PFSK-1 (cell line): ENCODE measurements around the gene CMIP.

Source experiments
- FOXP2 ChIP-seq: optimal IDR thresholded peaks from 2 replicates; pipeline ENCODE3; 2011; ENCODE audit warnings: borderline replicate concordance, control low read depth, inconsistent platforms; ENCODE audit not compliant: insufficient read depth; ENCODE audit errors: extremely low read length, extremely low read depth
- POLR2AphosphoS5 ChIP-seq: IDR thresholded peaks from 2 replicates; pipeline ENCODE4 v1.6.1; 2012; ENCODE audit warnings: low read depth, mild to moderate bottlenecking, control low read depth, low read length, moderate library complexity
- SIN3A ChIP-seq: IDR thresholded peaks from 2 replicates; pipeline ENCODE4 v1.6.1; 2012; ENCODE audit warnings: mild to moderate bottlenecking, low read length, moderate library complexity, borderline replicate concordance; ENCODE audit not compliant: insufficient read depth
- TAF1 ChIP-seq: IDR thresholded peaks from 2 replicates; pipeline ENCODE4 v1.6.1; 2012; ENCODE audit warnings: low read length, control low read depth, borderline replicate concordance; ENCODE audit not compliant: insufficient read depth
- TF ChIP-seq, protein P1 (sequence below), 2 experiments: IDR thresholded peaks; 2 replicates each; pipeline versions ENCODE4 v1.6.1 to v1.8.0; 2011 to 2012; ENCODE audit warnings: low read depth in 2 of 2, low read length in 2 of 2, control low read depth in 1 of 2, inconsistent platforms in 1 of 2, mild to moderate bottlenecking in 1 of 2, moderate library complexity in 1 of 2; ENCODE audit not compliant: insufficient read depth in 1 of 2

The CMIP gene

GRCh38 chr16:81609323-81609892 is 164.8 kb downstream of the CMIP start:
- TF ChIP-seq TAF1 (no peak), SIN3A (no peak), FOXP2 (no peak), POLR2AphosphoS5 (no peak)
- TF ChIP-seq, protein P1, sequence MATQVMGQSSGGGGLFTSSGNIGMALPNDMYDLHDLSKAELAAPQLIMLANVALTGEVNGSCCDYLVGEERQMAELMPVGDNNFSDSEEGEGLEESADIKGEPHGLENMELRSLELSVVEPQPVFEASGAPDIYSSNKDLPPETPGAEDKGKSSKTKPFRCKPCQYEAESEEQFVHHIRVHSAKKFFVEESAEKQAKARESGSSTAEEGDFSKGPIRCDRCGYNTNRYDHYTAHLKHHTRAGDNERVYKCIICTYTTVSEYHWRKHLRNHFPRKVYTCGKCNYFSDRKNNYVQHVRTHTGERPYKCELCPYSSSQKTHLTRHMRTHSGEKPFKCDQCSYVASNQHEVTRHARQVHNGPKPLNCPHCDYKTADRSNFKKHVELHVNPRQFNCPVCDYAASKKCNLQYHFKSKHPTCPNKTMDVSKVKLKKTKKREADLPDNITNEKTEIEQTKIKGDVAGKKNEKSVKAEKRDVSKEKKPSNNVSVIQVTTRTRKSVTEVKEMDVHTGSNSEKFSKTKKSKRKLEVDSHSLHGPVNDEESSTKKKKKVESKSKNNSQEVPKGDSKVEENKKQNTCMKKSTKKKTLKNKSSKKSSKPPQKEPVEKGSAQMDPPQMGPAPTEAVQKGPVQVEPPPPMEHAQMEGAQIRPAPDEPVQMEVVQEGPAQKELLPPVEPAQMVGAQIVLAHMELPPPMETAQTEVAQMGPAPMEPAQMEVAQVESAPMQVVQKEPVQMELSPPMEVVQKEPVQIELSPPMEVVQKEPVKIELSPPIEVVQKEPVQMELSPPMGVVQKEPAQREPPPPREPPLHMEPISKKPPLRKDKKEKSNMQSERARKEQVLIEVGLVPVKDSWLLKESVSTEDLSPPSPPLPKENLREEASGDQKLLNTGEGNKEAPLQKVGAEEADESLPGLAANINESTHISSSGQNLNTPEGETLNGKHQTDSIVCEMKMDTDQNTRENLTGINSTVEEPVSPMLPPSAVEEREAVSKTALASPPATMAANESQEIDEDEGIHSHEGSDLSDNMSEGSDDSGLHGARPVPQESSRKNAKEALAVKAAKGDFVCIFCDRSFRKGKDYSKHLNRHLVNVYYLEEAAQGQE (IDR thresholded peaks at IDR 0.05; ENCODE audit: insufficient read depth in 1 of 2, low read depth in 2 of 2, low read length in 2 of 2) = no peak

GRCh38 chr16:81610144-81610842 is 165.7 kb downstream of the CMIP start:
- TF ChIP-seq FOXP2 (no peak), SIN3A (no peak), TAF1 (no peak), POLR2AphosphoS5 (no peak)
- TF ChIP-seq, protein P1 (IDR thresholded peaks at IDR 0.05; ENCODE audit: insufficient read depth in 1 of 2, low read depth in 2 of 2, low read length in 2 of 2) = no peak

- TF ChIP-seq, protein P1 (IDR thresholded peaks at IDR 0.05; ENCODE audit: insufficient read depth in 1 of 2, low read depth in 2 of 2, low read length in 2 of 2) = 0 out of 4 replicates have a peak, but pooled peaks have one; percentile 32 to 47
- no peak for TF ChIP-seq SIN3A
Measured at GRCh38 chr16:81610936-81611335, 166.3 kb downstream of the CMIP start.

DNA sequence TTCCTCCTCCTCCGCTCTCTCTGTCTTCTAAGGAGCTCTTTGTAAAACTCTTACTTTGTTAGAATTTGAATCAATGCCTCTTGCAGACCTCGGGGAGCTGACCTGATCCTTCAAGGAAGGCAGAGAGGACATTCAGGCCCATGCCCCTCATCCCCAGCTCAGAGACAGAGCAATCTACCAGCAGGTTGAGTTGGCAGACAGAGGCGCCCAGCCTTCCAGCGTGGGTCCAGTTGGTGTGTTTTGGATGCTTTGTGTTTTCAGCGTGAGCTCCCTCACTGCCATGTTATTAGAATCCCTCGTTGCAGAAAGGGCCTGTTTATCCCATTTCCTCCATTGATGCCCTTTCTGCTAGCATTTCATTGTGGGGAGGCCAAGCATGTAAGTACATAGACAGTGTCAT is 167.1 kb downstream of the CMIP start:
- TF ChIP-seq FOXP2 = no peak
- TF ChIP-seq, protein P1 (IDR thresholded peaks at IDR 0.05; ENCODE audit: insufficient read depth in 1 of 2, low read depth in 2 of 2, low read length in 2 of 2) = no peak
- no peak for TF ChIP-seq TAF1
- no peak for TF ChIP-seq SIN3A
- no peak for TF ChIP-seq POLR2AphosphoS5
